Endodermal cell (in vitro differentiated cells): ENCODE measurements around the gene ZNG1A. TPM values are rescaled to one million over a fixed set of nuclear protein-coding genes. Genes with fewer than 3 reads are reported as not detected.
"Not testable (repeated sequence)": the region's sequence is repeated elsewhere in the genome, so short reads cannot be mapped to it uniquely, and the experiment has no call there.

Experiments
- DNase-seq: peaks from one replicate; pipeline ENCODE4 v3.0.0-alpha.2; 2017
- H3K27ac ChIP-seq: 2 replicates; pipeline ENCODE4 v1.5.1; 2013; ENCODE audit warnings: mild to moderate bottlenecking, low read depth, low read length, moderate library complexity
- H3K27me3 ChIP-seq: 2 replicates; pipeline ENCODE4 v1.6.1; 2013; ENCODE audit warnings: mild to moderate bottlenecking, low read length, moderate library complexity; ENCODE audit not compliant: insufficient read depth, control insufficient read depth, poor library complexity, severe bottlenecking
- H3K36me3 ChIP-seq: 2 replicates; pipeline ENCODE4 v1.7.0; 2013; ENCODE audit warnings: mild to moderate bottlenecking, low read length, moderate library complexity; ENCODE audit not compliant: control insufficient read depth, insufficient read depth
- H3K4me1 ChIP-seq: one replicate; pipeline ENCODE4 v1.7.0; 2013; ENCODE audit warnings: low read length; ENCODE audit not compliant: control insufficient read depth, insufficient read depth
- H3K4me3 ChIP-seq: 2 replicates; pipeline ENCODE4 v1.5.1; 2013; ENCODE audit warnings: mild to moderate bottlenecking, low read length, moderate library complexity
- H3K9ac ChIP-seq: 2 replicates; pipeline ENCODE4 v1.6.1; 2013; ENCODE audit warnings: mild to moderate bottlenecking, low read length, moderate library complexity; ENCODE audit not compliant: poor library complexity, severe bottlenecking; ENCODE audit errors: extremely low read depth
- H3K9me3 ChIP-seq: 2 replicates; pipeline ENCODE4 v1.6.1; 2013; ENCODE audit warnings: mild to moderate bottlenecking, low read length, moderate library complexity; ENCODE audit not compliant: control insufficient read depth
- H3K27ac Mint-ChIP-seq: 2 replicates; pipeline ENCODE4 v1.8.0; 2020; ENCODE audit warnings: mixed read lengths
- H3K27me3 Mint-ChIP-seq: 2 replicates; pipeline ENCODE4 v1.8.0; 2021; ENCODE audit warnings: mild to moderate bottlenecking, mixed read lengths; ENCODE audit not compliant: insufficient read depth
- H3K36me3 Mint-ChIP-seq: 2 replicates; pipeline ENCODE4 v1.8.0; 2020; ENCODE audit warnings: low read depth, mixed read lengths
- H3K4me1 Mint-ChIP-seq: 2 replicates; pipeline ENCODE4 v1.8.0; 2020; ENCODE audit warnings: mixed read lengths
- H3K4me3 Mint-ChIP-seq: 2 replicates; pipeline ENCODE4 v1.8.0; 2020; ENCODE audit warnings: mild to moderate bottlenecking, moderate library complexity, mixed read lengths
- H3K9me3 Mint-ChIP-seq: 2 replicates; pipeline ENCODE4 v1.8.0; 2020; ENCODE audit warnings: mild to moderate bottlenecking, mixed read lengths
- WGBS, 2 experiments: methylation state at CpG; one replicate each; pipeline versions ENCODE4 v1.1.5 to v1.1.7; 2013; ENCODE audit warnings: missing lambda C conversion rate in 2 of 2, mixed read lengths in 1 of 2; ENCODE audit not compliant: insufficient coverage in 1 of 2, insufficient read length in 1 of 2; 5-methylcytosine and 5-hydroxymethylcytosine counted together
- total RNA-seq, 2 donors: library from RNA; stranded (reverse); fragmentation: NEBNext Ultra II Directional in 1 of 2; extraction: Animal tissue kit (Norgen Biotek cat#: 25700) in 1 of 2; gene quantifications; 2 replicates in 1 of 2; 3 replicates in 1 of 2; pipeline ENCODE4 v1.2.1, GENCODE V29; 2021

Gene ZNG1A
- total RNA-seq, 2 donors from 2014 or later = 45.7 to 68.5 TPM

DNA sequence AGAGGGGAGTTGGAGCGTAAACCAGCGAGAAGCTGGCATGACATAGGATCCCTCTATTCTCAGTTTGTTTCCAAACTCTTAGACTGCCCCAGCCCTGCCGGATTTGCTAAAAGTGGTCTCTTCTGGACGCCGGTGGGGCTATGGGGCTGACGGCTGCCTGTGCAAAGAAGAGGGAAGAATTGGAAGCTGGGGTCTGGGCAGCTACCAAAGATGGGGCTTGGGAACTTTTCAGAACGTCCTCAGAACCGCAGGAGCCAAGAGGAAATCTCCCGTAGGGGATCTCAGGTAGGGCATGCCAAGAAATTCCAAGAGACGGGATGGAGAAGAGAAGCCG, 63.8 kb downstream of the ZNG1A start:
- H3K27me3 ChIP-seq = peaks cover 86% of the 10 kb centered on the region
- not testable (repeated sequence) for H3K9me3 ChIP-seq, H3K27ac Mint-ChIP-seq, H3K4me1 ChIP-seq, H3K36me3 ChIP-seq, DNase-seq, H3K27ac ChIP-seq, H3K4me1 Mint-ChIP-seq, H3K9me3 Mint-ChIP-seq, H3K36me3 Mint-ChIP-seq, H3K9ac ChIP-seq, H3K4me3 ChIP-seq
- Mint-ChIP-seq H3K4me3 (peak overlapping the region; percentile 61), H3K27me3 (peaks cover 82% of the 10 kb centered on the region)
- WGBS, 2 experiments = 9% methylated on average over 10 of the region's 11 CpGs; no CpG with 5 or more reads in 1 of the 2 experiments

DNA sequence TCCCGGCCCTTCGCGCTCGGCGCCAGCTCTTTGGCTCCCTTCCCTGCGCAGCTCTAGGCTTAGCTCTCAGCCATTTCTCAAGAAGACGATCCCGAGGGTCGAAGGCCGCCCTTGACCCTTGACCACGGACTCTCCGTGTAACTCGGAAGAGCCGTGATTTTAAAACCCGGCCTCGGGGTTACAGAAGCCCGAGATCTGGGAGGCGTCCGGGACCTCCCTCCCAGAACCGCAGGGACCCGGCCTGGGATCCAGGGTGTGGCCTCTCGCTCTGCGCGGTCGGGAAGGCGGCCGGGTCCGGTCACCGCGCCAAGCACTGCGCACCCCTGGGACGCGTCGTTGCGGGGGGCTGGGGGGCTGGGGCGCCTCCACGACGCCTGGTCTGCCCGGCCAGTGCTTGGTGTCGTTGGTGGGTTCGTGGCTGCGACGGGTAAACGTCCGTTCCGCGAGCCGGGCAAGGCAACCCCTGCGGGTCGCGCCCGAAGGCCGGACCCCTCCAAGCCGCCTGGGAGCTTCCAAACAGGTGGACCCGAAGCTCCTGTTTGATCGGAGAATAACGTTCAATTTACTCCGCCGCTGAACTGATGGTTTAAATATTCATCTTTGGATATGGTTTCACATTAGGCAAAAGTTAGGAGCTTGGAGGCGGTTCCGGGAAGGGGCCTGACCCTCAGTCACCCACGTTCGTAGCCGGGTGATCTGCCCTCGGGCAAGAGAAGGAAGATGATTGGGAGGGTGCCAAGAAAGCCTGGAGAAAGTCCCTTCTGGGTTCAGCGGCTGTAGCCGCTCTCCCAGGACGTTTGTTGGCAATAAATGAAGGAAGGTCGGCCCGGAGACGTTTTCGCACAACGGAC, 64.4 kb downstream of the ZNG1A start:
- H3K36me3 ChIP-seq, H3K27ac Mint-ChIP-seq, H3K4me1 Mint-ChIP-seq, H3K36me3 Mint-ChIP-seq, H3K27ac ChIP-seq, H3K9me3 Mint-ChIP-seq, H3K9me3 ChIP-seq, H3K4me1 ChIP-seq, H3K9ac ChIP-seq: not testable (repeated sequence)
- Mint-ChIP-seq H3K4me3 (peak overlapping the region; percentile 61), H3K27me3 (peaks cover 87% of the 10 kb centered on the region)
- Histone ChIP-seq H3K4me3 (peak overlapping the region; percentile 64), H3K27me3 (peaks cover 92% of the 10 kb centered on the region)
- peak; percentile 68 for DNase-seq
- WGBS, 2 experiments = 2 to 5% methylated on average over 18 to 73 of the region's 73 CpGs

DNA sequence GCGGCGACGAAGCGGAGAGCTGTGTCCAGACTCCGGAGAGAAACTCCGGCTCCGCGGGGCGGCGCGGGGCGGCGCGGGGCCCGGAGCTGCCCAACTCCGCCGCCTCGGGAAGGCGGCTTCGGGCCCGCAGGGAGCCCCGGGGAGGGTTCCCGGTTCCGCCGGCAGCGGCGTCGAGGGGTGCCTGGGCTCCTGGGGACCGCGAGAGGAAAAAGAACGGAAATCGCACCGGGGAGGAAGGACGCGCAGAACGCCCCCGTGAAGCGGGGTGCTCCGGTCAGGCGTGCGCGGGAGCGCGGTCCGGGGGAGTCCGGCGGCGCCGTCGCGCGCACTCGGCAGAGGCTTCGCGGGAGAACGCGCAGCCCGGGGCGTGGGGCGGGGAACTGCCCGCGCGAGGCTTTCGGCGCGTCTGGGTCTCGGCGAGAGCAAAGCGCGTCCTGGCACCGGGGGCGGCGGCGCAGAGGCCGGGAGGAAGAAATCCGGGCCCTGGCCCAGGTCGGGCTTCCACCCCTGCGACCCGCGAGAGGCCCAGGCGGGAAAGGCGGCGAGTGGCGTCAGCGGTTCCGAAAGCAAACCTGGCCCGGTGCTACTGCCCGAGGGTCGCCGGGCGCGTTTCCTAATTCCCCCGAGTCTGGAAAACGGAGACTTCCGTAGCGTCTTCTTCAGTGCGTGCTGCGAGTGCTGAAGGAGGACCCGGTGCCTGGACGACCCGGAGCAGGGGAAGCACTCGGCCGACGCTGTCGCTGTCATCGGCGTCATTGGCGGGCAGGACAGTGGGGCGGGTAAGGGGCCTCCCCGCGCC, 65.2 kb downstream of the ZNG1A start:
- H3K9ac ChIP-seq, H3K27ac Mint-ChIP-seq, H3K9me3 ChIP-seq, H3K36me3 Mint-ChIP-seq, H3K36me3 ChIP-seq, H3K4me1 ChIP-seq, H3K4me1 Mint-ChIP-seq, H3K27ac ChIP-seq, H3K9me3 Mint-ChIP-seq: not testable (repeated sequence)
- Histone ChIP-seq H3K27me3 (peaks cover 99% of the 10 kb centered on the region), H3K4me3 (peak overlapping the region; percentile 64)
- WGBS, 2 experiments = 0% methylated on average over 30 to 111 of the region's 111 CpGs
- DNase-seq = peak; percentile 88
- Mint-ChIP-seq H3K4me3 (peak overlapping the region; percentile 61), H3K27me3 (peaks cover 90% of the 10 kb centered on the region)

DNA sequence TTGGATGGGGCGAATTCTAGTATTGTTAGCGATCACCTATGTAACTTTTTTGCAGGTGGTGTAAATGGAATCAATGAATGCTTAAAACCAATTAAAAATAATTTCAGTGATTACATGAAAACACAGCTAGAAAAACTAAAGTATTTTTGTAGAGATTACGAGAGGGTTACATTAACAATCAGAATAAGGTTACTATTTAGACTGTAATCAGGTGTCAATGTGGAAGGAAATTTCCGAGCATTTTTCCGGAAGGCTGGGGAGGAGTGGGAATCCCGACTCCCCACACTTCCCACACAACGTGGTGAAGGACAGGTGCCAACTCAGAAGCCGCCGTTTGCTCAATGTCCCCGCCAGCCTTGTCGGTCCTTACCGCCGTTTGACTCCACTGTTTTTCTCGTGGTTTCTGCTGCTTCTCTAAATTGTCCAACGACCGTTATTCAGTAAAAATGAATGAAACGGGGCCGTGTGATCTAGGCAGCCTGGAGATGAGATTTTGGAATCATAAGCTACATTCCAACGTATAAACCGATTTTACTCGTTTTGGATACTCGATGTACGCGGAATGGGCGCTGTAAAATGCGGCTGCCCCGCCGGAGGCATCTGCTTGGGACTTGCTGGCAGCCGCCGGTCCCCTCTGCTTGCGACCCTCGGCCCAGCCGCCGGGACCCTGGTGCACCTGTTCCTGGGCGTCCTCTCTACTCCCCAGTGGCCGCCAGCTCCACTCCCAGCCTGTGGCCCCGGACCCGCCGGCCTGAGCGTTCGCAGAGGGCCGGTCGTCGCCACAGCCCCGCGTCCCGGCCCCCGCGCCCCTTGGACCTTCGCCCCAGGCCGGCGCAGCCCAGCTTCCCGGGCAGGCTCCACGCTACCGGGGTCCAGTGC, 66.0 kb downstream of the ZNG1A start:
- H3K36me3 Mint-ChIP-seq, H3K9ac ChIP-seq, H3K9me3 Mint-ChIP-seq, H3K36me3 ChIP-seq, H3K4me1 Mint-ChIP-seq, H3K27ac ChIP-seq, H3K9me3 ChIP-seq, H3K27ac Mint-ChIP-seq, H3K4me1 ChIP-seq: not testable (repeated sequence)
- Mint-ChIP-seq H3K4me3 (peak overlapping the region; percentile 61), H3K27me3 (peaks cover 90% of the 10 kb centered on the region)
- peaks cover 99% of the 10 kb centered on the region for H3K27me3 ChIP-seq
- H3K4me3 ChIP-seq = peak overlapping the region; percentile 64
- WGBS, 2 experiments = 0 to 8% methylated on average over 8 to 49 of the region's 55 CpGs
- peak; percentile 58 for DNase-seq

DNA sequence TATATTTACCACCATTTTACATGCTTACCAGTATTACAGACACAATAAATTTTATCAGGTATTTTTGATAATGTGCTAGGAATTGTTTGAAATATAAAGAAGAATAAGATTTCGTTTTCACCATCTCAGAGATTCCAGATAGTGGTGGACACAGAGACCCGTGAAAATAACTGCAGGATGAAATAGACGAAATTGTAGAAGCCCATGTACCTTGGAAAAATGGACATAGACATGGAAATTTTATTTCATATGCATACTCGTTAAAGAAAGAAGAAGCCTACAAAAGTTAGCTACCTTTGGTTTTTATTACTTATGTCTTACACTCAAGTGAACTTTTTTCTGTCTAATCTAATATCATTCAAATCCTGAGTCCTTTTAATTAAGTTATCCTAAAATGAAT, 68.2 kb downstream of the ZNG1A start:
- H3K27me3 Mint-ChIP-seq = peaks cover 86% of the 10 kb centered on the region
- 30 to 41% methylated on average over 2 to 4 of the region's 4 CpGs for WGBS, 2 experiments
- peaks cover 96% of the 10 kb centered on the region for H3K27me3 ChIP-seq
- H3K36me3 Mint-ChIP-seq, H3K27ac Mint-ChIP-seq, H3K9me3 ChIP-seq, H3K4me3 Mint-ChIP-seq, H3K4me3 ChIP-seq, H3K9me3 Mint-ChIP-seq, H3K9ac ChIP-seq, H3K4me1 Mint-ChIP-seq, DNase-seq, H3K36me3 ChIP-seq, H3K4me1 ChIP-seq, H3K27ac ChIP-seq: not testable (repeated sequence)

DNA sequence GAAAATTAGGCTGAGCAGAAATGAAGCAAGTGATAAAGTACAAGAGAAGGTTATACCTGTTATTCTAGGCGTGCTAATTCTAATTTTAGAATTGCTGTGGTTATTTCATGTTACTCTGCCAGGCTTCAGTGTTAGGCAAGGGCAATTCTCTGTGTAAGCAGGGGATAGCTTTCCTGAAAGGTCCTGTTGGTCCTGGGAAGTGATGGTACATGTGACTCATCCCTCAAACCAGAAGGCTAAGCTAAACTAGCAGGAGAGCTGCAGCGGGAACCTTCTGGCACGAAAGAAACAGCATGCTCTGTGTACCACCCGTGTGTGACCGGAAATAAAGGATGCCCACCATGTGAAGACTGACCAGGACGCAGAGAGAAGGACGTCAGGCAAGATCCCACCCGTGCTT, 69.3 kb downstream of the ZNG1A start:
- H3K27me3 Mint-ChIP-seq = peaks cover 80% of the 10 kb centered on the region
- not testable (repeated sequence) for H3K27ac Mint-ChIP-seq
- 9% methylated on average over 4 of the region's 8 CpGs; no CpG with 5 or more reads in 1 of the 2 experiments for WGBS, 2 experiments

More for the DNA sequence above, 69.3 kb downstream of the ZNG1A start:
- not testable (repeated sequence) for H3K9ac ChIP-seq, H3K4me1 Mint-ChIP-seq, H3K9me3 Mint-ChIP-seq, H3K4me3 Mint-ChIP-seq, H3K4me1 ChIP-seq, H3K4me3 ChIP-seq, H3K36me3 Mint-ChIP-seq, H3K9me3 ChIP-seq, H3K27ac ChIP-seq, H3K36me3 ChIP-seq, DNase-seq
- H3K27me3 ChIP-seq = peaks cover 91% of the 10 kb centered on the region
